Epidermal melanocyte (primary cell): ENCODE results near the gene SETD3.
"Not testable (repeated sequence)": the region's sequence is repeated elsewhere in the genome, so short reads cannot be mapped to it uniquely, and the experiment has no call there.

Experiments used
- DNase-seq: peaks from one replicate; pipeline ENCODE4 v3.0.0; 2011; ENCODE audit warnings: low spot score; ENCODE audit not compliant: insufficient read length

The SETD3 gene

DNA sequence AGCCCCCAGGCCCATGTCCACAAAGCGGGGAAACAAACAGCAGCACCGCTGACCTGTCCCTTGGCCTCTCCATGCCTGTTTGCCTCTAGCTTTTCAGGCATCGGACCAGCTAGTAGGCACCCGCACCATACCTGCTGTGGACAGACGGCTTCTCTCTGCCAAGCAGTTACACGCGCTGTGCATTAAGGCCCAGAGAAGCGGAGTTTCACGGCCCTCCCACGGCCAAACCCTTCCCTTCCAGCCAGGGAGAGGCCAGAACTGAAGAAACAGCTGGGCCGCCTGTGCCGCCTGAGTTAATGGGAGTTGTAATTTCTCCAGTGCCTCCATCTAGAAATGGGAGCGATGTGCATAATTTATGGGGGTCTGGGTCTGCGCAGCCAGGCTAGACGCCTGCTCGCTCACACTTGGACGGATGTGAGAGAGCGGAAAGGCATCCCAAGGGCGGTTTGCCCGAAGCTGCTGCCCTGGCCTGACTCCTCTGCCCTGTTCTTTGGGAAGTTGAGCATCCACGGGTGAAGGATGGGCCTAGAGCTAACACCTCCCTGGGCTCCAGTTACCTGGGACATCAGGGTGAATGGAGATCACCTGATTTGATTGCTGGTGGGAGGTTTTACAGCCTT is 119.0 kb downstream of the SETD3 start:
- DNase-seq, result no peak

- DNase-seq, result no peak
Measured at GRCh38 chr14:99360774-99361595, 119.7 kb downstream of the SETD3 start.

GRCh38 chr14:99359906-99360305 is 120.8 kb downstream of the SETD3 start:
- DNase-seq, result no peak

GRCh38 chr14:99357916-99358390 is 122.7 kb downstream of the SETD3 start:
- DNase-seq, result no peak

- DNase-seq, result no peak
Measured at GRCh38 chr14:99357151-99357915, 123.3 kb downstream of the SETD3 start.

- DNase-seq, result no peak
Measured at GRCh38 chr14:99356031-99356608, 124.5 kb downstream of the SETD3 start.

GRCh38 chr14:99354166-99354875 is 126.3 kb downstream of the SETD3 start:
- no peak for DNase-seq

- no peak for DNase-seq
Measured at GRCh38 chr14:99352688-99353280, 127.9 kb downstream of the SETD3 start.

GRCh38 chr14:99351166-99352007 is 129.3 kb downstream of the SETD3 start:
- DNase-seq, result no peak

DNA sequence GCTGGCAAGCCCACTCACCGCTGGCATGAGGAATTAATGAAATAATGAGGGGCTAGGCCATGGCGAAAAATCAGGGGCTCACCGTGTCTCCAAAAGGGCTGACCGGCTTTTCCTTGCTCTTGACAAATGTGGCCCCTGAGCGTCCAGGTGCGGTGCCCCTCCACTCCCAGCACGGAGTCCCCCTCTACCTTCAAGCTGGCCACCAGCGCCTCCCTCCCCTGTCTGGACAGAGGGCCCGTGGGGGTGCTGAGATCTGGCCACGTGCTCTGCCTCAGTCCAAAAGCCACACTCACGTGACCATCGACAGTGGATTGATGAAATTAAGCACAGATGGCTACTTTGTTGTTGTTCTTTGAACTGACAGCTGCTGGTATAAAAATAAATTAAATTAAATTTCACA is 129.9 kb downstream of the SETD3 start:
- DNase-seq, result no peak

DNA sequence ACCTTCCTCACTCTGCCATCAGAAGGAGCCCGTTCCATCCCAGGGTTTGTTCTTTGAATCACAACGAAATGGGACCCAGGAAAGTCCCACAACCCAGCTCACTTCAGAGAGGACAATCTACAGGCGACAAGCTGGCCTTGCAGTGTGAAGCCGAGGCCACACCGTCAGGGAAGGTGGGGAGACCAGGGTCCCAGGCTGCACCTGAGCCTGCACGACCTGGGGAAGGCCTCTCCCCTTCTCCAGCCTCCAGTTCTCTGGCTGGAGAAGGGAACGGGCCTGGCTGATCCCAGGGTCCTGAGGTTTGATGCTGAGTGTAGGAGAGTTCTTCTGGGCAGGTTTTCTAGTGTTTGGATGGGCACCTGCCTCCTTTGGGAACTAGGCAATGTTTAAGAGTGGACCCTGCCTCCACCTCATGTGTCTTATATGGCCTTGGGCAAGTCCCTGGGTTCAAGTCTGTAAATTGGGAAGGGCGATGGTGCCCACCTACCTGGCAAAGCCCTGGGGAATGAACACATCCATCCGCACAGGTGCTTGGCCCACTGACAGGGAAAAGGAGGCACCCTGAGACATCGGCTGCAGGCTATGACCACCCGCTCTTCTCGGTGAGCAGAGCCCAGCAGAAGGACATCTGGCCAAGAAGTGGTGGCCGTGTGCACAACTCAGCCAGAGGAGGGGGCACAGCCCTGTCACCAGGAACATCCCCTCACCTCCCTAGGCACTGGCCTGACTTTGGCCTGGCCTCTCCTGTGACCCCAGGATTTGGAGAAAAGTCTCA is 130.8 kb downstream of the SETD3 start:
- DNase-seq, result no peak

- no peak for DNase-seq
Measured at GRCh38 chr14:99348816-99349614, 131.6 kb downstream of the SETD3 start.

- DNase-seq, result not testable (repeated sequence)
Measured at GRCh38 chr14:99348231-99348630, 132.4 kb downstream of the SETD3 start.
